Measurements from ENCODE around the gene EPOP. TPM values are rescaled to one million over a fixed set of nuclear protein-coding genes. Genes with fewer than 3 reads are reported as not detected.
A peak's percentile ranks its signal among the peaks of the same experiment; 100 is the strongest.

EPOP gene
- total and polyA plus RNA-seq, 2 donors (not counting 3 experiments of a cell fraction or from before 2014, with no cell fraction given) = 0.43 to 2.9 TPM

DNA sequence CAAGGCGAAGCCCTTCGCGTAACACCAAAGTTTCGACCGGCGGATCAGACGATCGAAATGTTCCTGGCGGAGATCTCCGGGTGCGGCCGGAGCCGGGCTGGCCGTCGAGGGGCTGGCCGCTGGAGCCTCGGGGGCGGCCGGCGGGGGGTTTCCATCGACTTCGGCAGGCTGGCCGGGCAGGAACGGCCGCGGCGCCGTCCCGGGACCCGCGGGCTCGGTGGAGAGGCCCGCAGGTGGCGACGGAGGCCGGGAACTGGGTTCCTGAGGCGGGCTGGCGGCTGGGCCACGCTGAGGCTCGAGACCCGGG lies 1.1 kb downstream of the EPOP start:
- Histone ChIP-seq H3K27me3 (ENCODE audit: control insufficient read depth in 2 of 2, insufficient read depth in 2 of 2, low read length in 2 of 2) (peaks cover 41 to 52% of the 10 kb centered on the region in 2 experiments), H3K36me3 (ENCODE audit: control insufficient read depth in 2 of 2, extremely low read depth in 1 of 2, insufficient read depth in 2 of 2, low read length in 2 of 2) (no peaks in the 10 kb centered on the region), H3K9me3 (replicated peaks; ENCODE audit: control insufficient read depth, insufficient read depth, low read length) (no peaks in the 10 kb centered on the region), H4K20me1 (replicated peaks; ENCODE audit: control insufficient read depth, extremely low read depth, insufficient read depth, low read length) (no peaks in the 10 kb centered on the region), H3K9me1 (replicated peaks; ENCODE audit: control insufficient read depth, extremely low read depth, insufficient read depth, low read length) (no peaks in the 10 kb centered on the region), H3K27ac (ENCODE audit: insufficient read depth, low read depth, low read length) (no peak overlapping the region), H3K9ac (replicated peaks; ENCODE audit: extremely low read depth, insufficient read depth, low read length) (no peak overlapping the region), H3K79me2 (ENCODE audit: control insufficient read depth, insufficient read depth, low read length) (no peaks in the 10 kb centered on the region), H3K4me1 (ENCODE audit: control insufficient read depth, extremely low read depth, insufficient read depth, low read length) (peaks cover 14% of the 10 kb centered on the region), H3K4me2 (ENCODE audit: insufficient read depth, low read length) (no peak overlapping the region), H3K4me3 (replicated peaks in 1 of 3; ENCODE audit: insufficient read depth in 1 of 3, low read depth in 1 of 3, low read length in 3 of 3) (peak overlapping the region in 1 of 3 experiments; percentile 41), H2AFZ (ENCODE audit: low read depth, low read length) (peak overlapping the region; percentile 49)
- FAIRE-seq = no peak
- DNase-seq (ENCODE audit: low read depth, low spot score) = no peak
- POLR2A ChIA-PET = no interaction called here
- dilution Hi-C loops (cut with MboI; ENCODE audit: extremely low pct_ligation_motif_present, low sequenced_read_pairs) = no loop called here
- intact Hi-C loops (cut with micrococcal nuclease) = no loop called here
- CTCF ChIA-PET = interaction anchor here (1.6 to 7.9 kb wide), 2 partner anchors 11 to 63 kb away, joined by 4 to 138 read pairs; no protein-coding TSS in a partner anchor
- BruUV-seq (replicated peaks) = no TSS peak
- no peak for TF ChIP-seq JUN (IDR thresholded peaks at IDR 0.05; ENCODE audit: borderline replicate concordance, insufficient read depth, insufficient read length, low read depth)
- TF ChIP-seq, protein P1, sequence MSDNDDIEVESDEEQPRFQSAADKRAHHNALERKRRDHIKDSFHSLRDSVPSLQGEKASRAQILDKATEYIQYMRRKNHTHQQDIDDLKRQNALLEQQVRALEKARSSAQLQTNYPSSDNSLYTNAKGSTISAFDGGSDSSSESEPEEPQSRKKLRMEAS (IDR thresholded peaks at IDR 0.05; ENCODE audit: insufficient read depth, insufficient read length) = no peak

DNA sequence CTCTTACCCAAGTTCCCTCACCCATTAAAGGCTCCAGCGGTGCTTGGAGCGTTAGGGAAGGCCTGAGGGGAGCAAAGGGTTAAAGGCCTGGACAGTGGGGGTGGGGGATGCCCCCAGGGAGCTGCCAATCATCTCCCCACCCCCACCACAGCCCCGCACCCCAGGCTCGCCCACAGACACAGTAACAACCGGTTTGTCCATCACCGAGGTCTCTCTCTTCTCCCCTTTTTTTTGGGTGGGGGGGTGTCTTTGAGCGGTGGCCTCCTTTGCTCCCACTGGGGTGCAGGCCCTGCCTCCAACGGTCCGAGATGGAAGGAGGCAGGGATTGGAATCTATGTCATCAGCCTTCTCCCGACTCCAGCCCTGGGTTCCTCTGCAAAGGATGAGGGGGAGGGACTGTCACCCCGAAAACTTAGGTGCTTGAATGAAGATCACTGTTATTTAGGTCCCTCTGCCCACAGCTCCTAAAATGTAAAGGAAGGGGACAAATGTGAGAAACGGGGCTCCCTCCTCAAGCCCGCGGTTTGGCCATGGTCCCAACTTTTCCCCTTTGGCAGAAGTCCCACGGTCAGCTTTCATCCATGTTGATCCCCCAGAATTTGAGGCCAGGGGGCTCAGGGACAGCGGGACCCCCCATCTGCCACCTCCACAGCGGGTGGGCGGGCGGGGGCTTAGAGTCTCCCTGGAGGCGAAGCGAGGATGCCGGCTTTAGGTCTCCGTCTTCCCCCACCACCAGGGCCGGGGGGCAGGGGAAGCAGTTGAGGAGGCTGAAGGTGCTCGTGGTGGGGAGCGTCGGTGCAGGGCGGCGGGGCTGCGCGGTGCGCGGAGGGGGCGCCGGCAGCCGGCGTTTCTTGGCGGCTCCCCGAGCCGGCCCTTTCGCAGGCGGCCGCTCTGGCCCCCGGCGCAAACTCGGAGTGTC lies 1.7 kb downstream of the EPOP start:
- no peaks in the 10 kb centered on the region for H3K79me2 ChIP-seq (ENCODE audit: control insufficient read depth, insufficient read depth, low read length)
- no TSS peak for BruUV-seq (replicated peaks)
- H3K9me1 ChIP-seq (replicated peaks; ENCODE audit: control insufficient read depth, extremely low read depth, insufficient read depth, low read length) = no peaks in the 10 kb centered on the region
- no peak overlapping the region for H2AFZ ChIP-seq (ENCODE audit: low read depth, low read length)
- no peaks in the 10 kb centered on the region for H3K9me3 ChIP-seq (replicated peaks; ENCODE audit: control insufficient read depth, insufficient read depth, low read length)
- dilution Hi-C loops (cut with MboI; ENCODE audit: extremely low pct_ligation_motif_present, low sequenced_read_pairs) (no loop called here), intact Hi-C loops (cut with micrococcal nuclease) (no loop called here)
- ChIA-PET POLR2A (no interaction called here), CTCF (interaction anchor here (1.8 kb wide), 1 partner anchor 10 kb away, joined by 8 read pairs; no protein-coding TSS in a partner anchor)
- no peaks in the 10 kb centered on the region for H4K20me1 ChIP-seq (replicated peaks; ENCODE audit: control insufficient read depth, extremely low read depth, insufficient read depth, low read length)
- no peak overlapping the region for H3K9ac ChIP-seq (replicated peaks; ENCODE audit: extremely low read depth, insufficient read depth, low read length)
- peaks cover 46 to 56% of the 10 kb centered on the region in 2 experiments for H3K27me3 ChIP-seq (ENCODE audit: control insufficient read depth in 2 of 2, insufficient read depth in 2 of 2, low read length in 2 of 2)
- H3K27ac ChIP-seq (ENCODE audit: insufficient read depth, low read depth, low read length) = no peak overlapping the region
- H3K4me2 ChIP-seq (ENCODE audit: insufficient read depth, low read length) = no peak overlapping the region
- H3K4me3 ChIP-seq (replicated peaks in 1 of 3; ENCODE audit: insufficient read depth in 1 of 3, low read depth in 1 of 3, low read length in 3 of 3) = no peak overlapping the region
- DNase-seq (ENCODE audit: low read depth, low spot score) = no peak
- FAIRE-seq = no peak
- peaks cover 14% of the 10 kb centered on the region for H3K4me1 ChIP-seq (ENCODE audit: control insufficient read depth, extremely low read depth, insufficient read depth, low read length)
- no peak for TF ChIP-seq JUN (IDR thresholded peaks at IDR 0.05; ENCODE audit: borderline replicate concordance, insufficient read depth, insufficient read length, low read depth)
- TF ChIP-seq EZH2 (IDR thresholded peaks at IDR 0.05; ENCODE audit: borderline replicate concordance, low read depth, low read length, severe bottlenecking) = no peak
- TF ChIP-seq POLR2AphosphoS5 (IDR thresholded peaks at IDR 0.05; ENCODE audit: insufficient read depth, low read depth, low read length) = no peak
- no peak for TF ChIP-seq GATA2 (IDR thresholded peaks at IDR 0.05; ENCODE audit: insufficient read depth, insufficient read length, low read depth, low read length)
- TF ChIP-seq, protein P2, sequence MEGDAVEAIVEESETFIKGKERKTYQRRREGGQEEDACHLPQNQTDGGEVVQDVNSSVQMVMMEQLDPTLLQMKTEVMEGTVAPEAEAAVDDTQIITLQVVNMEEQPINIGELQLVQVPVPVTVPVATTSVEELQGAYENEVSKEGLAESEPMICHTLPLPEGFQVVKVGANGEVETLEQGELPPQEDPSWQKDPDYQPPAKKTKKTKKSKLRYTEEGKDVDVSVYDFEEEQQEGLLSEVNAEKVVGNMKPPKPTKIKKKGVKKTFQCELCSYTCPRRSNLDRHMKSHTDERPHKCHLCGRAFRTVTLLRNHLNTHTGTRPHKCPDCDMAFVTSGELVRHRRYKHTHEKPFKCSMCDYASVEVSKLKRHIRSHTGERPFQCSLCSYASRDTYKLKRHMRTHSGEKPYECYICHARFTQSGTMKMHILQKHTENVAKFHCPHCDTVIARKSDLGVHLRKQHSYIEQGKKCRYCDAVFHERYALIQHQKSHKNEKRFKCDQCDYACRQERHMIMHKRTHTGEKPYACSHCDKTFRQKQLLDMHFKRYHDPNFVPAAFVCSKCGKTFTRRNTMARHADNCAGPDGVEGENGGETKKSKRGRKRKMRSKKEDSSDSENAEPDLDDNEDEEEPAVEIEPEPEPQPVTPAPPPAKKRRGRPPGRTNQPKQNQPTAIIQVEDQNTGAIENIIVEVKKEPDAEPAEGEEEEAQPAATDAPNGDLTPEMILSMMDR (IDR thresholded peaks at IDR 0.05; ENCODE audit: extremely low read depth in 1 of 2, insufficient read depth in 1 of 2, low read depth in 1 of 2, low read length in 2 of 2) = no peak
- no peak for TF ChIP-seq POLR2A (IDR thresholded peaks at IDR 0.05; ENCODE audit: low read depth, low read length)
- TF ChIP-seq FOS (IDR thresholded peaks at IDR 0.05; ENCODE audit: borderline replicate concordance, insufficient read depth, low read length) = no peak
- no peak for TF ChIP-seq MYC (IDR thresholded peaks at IDR 0.05; ENCODE audit: low read depth, low read length)
- TF ChIP-seq, protein P1 (IDR thresholded peaks at IDR 0.05; ENCODE audit: insufficient read depth, insufficient read length) = no peak
- H3K36me3 ChIP-seq (ENCODE audit: control insufficient read depth in 2 of 2, extremely low read depth in 1 of 2, insufficient read depth in 2 of 2, low read length in 2 of 2) = no peaks in the 10 kb centered on the region

Measured in endothelial cell of umbilical vein (primary cell).